ENCODE results near the gene CTSW. TPM values are rescaled to one million over a fixed set of nuclear protein-coding genes. Genes with fewer than 3 reads are reported as not detected.

CTSW gene
- total RNA-seq, 1 donor from 2014 or later, result not detected

DNA sequence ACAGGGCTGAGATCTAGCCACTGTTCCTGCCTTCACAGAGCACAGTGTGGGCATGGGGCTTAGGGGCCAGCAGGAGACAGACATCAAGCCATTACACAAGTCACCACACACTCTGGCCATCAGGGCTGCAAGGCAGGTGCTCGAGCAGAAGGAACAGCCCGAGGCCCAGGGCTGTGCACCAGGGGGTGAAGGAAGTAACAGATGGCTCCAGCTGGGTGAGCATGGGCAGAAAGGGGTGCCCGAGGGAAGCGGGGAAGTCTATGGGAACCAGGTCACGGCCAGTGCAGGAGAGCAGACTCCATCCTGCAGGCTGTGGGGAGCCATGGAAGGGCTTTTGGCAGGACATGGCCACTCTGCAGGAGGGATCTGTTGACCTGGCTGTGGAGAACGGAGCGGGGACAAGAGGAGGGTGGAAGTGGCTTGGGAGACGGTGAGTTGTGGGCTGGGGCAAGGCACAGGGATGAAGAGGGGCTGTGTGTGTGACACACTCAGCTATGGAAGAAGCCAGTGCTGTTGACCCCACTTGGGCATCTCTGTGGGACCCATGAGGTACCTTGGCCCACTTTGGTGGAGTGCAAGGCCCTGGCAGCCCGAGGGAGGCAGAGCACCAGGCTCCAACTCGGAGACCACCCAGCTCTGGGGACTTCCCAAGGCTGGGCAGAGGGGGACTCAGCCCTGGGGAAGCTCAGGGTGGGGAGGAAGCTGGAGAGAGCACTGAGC, 35.6 kb downstream of the CTSW start:
- H3K36me3 ChIP-seq (ENCODE audit: control insufficient read depth, insufficient read depth, low read length), result peaks cover 2% of the 10 kb centered on the region
- TF ChIP-seq, protein P1, sequence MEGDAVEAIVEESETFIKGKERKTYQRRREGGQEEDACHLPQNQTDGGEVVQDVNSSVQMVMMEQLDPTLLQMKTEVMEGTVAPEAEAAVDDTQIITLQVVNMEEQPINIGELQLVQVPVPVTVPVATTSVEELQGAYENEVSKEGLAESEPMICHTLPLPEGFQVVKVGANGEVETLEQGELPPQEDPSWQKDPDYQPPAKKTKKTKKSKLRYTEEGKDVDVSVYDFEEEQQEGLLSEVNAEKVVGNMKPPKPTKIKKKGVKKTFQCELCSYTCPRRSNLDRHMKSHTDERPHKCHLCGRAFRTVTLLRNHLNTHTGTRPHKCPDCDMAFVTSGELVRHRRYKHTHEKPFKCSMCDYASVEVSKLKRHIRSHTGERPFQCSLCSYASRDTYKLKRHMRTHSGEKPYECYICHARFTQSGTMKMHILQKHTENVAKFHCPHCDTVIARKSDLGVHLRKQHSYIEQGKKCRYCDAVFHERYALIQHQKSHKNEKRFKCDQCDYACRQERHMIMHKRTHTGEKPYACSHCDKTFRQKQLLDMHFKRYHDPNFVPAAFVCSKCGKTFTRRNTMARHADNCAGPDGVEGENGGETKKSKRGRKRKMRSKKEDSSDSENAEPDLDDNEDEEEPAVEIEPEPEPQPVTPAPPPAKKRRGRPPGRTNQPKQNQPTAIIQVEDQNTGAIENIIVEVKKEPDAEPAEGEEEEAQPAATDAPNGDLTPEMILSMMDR (IDR thresholded peaks at IDR 0.05; ENCODE audit: insufficient read depth, low read length, severe bottlenecking), result no peak
- H3K27me3 ChIP-seq (ENCODE audit: control insufficient read depth, insufficient read depth, low read length), result no peaks in the 10 kb centered on the region
- no peak for DNase-seq (ENCODE audit: low read depth)
- no peak overlapping the region for H3K4me3 ChIP-seq (ENCODE audit: low read depth, low read length)
- no peak for FAIRE-seq

DNA sequence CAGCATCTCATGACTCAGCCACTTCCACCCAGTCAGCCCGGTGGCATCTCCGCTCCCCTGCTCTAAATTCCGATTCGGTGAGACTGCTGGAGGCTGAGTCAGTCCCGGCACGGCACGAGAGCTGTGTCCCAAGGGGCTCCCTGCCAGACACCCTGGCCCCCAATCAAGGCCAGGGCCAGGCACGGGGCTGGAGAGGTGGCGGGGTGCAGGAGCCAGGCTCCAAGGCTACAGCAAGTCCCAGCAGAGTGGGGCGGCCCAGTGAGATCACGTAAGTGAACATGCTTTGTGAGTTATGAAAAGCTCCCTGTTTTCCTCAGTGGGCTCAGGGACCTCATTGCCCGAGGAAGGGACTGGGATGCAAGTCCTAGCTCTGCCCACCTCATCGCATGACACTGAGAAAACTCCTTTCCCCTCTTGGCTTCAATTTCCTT, 36.2 kb downstream of the CTSW start:
- peak; percentile 60 for FAIRE-seq
- Histone ChIP-seq H3K27me3 (ENCODE audit: control insufficient read depth, insufficient read depth, low read length) (no peaks in the 10 kb centered on the region), H3K36me3 (ENCODE audit: control insufficient read depth, insufficient read depth, low read length) (peaks cover 7% of the 10 kb centered on the region), H3K4me3 (ENCODE audit: low read depth, low read length) (no peak overlapping the region)
- TF ChIP-seq, protein P1 (IDR thresholded peaks at IDR 0.05; ENCODE audit: insufficient read depth, low read length, severe bottlenecking), result no peak
- peak; percentile 95 for DNase-seq (ENCODE audit: low read depth)

DNA sequence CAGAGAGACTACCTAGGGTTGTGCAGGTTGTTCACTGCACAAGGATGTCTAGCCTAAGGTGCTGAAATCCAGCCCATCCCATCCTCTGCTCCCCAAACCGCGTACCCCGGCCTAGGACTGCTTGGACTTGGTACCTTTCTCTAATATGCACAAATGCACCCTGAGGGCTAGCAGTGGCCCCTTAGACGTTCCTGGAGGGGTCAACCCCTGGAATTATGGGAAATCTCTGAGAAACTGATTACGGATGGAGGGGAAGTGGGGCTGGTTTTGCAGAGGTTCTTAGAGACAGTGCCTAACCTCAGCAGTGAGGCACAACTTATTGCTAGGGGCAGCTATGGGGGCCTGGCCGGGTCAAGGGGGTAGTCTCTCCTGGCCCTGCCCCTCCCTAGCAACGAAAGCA, 36.8 kb downstream of the CTSW start:
- H3K27me3 ChIP-seq (ENCODE audit: control insufficient read depth, insufficient read depth, low read length), result no peaks in the 10 kb centered on the region
- no peak for FAIRE-seq
- TF ChIP-seq, protein P1 (IDR thresholded peaks at IDR 0.05; ENCODE audit: insufficient read depth, low read length, severe bottlenecking), result no peak
- peaks cover 7% of the 10 kb centered on the region for H3K36me3 ChIP-seq (ENCODE audit: control insufficient read depth, insufficient read depth, low read length)
- H3K4me3 ChIP-seq (ENCODE audit: low read depth, low read length), result no peak overlapping the region
- no peak for DNase-seq (ENCODE audit: low read depth)

DNA sequence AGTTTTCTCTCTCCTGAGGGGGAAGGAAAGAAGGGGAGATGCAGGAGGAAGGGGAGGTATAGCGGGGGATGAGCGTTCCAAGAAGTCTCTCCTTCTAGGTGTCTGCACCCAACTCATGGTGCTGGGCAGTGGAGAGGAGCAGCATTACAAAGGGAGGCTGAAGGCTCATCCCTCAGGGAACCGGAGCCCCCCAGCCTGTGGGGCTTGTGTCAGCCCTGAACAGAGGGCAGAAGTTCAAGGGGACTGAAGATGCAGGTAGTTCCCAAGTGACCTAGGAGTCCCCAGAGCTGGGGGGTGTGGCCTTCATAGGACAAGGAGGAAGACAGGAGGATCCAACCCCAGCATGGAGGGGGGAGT, 37.4 kb downstream of the CTSW start:
- peaks cover 7% of the 10 kb centered on the region for H3K36me3 ChIP-seq (ENCODE audit: control insufficient read depth, insufficient read depth, low read length)
- no peak overlapping the region for H3K4me3 ChIP-seq (ENCODE audit: low read depth, low read length)
- no peaks in the 10 kb centered on the region for H3K27me3 ChIP-seq (ENCODE audit: control insufficient read depth, insufficient read depth, low read length)
- no peak for FAIRE-seq
- TF ChIP-seq, protein P1 (IDR thresholded peaks at IDR 0.05; ENCODE audit: insufficient read depth, low read length, severe bottlenecking), result no peak
- DNase-seq (ENCODE audit: low read depth), result no peak

DNA sequence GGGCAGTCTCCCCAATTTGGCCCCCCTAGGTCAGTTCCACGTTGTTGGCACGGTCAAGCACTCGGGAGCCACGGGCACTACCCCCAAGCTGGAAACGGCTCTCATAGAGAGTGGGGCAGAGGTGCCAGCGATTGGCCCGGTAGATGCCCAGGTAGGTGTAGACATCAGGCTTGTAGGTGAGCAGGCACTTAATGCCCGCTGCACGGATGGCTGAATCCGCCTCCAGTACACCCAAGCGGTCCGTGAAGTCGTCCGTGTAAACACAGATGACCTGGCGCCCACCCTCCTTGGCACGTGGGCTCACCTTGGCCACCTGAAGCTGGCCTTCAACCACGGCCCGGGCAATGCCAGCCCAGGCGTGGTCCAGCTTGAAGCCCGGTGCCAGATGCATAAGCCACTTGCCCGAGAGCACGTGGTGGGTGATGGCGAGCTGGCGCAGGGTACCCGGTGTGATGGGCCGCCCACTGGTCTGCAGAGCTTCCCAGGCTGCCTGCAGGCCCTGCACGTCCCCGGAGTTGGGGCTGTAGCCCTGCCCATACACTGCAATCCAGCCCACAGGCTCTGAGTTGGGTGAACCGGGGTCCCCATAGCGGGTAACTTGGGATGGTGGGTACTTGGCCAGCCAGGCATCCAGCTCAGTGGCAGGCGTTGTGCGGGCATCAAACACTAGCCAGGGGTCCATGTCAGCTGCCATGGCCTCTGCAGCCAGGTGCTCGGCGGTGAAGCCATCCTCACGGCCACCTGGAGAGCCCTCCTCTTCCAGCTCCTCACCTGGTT, 38.0 kb downstream of the CTSW start:
- FAIRE-seq (no peak), DNase-seq (ENCODE audit: low read depth) (no peak)
- Histone ChIP-seq H3K27me3 (ENCODE audit: control insufficient read depth, insufficient read depth, low read length) (no peaks in the 10 kb centered on the region), H3K36me3 (ENCODE audit: control insufficient read depth, insufficient read depth, low read length) (peaks cover 9% of the 10 kb centered on the region), H3K4me3 (ENCODE audit: low read depth, low read length) (no peak overlapping the region)
- TF ChIP-seq, protein P1 (IDR thresholded peaks at IDR 0.05; ENCODE audit: insufficient read depth, low read length, severe bottlenecking), result no peak

Measured in bronchial epithelial cell (primary cell).